Mesothelial cell of epicardium (in vitro differentiated cells): ENCODE results near the gene MTCH2. TPM values are rescaled to one million over a fixed set of nuclear protein-coding genes. Genes with fewer than 3 reads are reported as not detected.

Experiments used
- DNase-seq, 2 experiments: peaks; one replicate each; pipeline ENCODE4 v3.0.0; 2021; ENCODE audit warnings: low spot score in 2 of 2; ENCODE audit not compliant: unreplicated experiment in 2 of 2
- H3K27ac Mint-ChIP-seq: 2 replicates; pipeline ENCODE4 v1.8.0; 2021; ENCODE audit warnings: mixed read lengths
- H3K27me3 Mint-ChIP-seq: 2 replicates; pipeline ENCODE4 v1.8.0; 2021; ENCODE audit warnings: low read depth, mixed read lengths
- H3K36me3 Mint-ChIP-seq: 2 replicates; pipeline ENCODE4 v1.8.0; 2021; ENCODE audit warnings: mixed read lengths
- H3K4me1 Mint-ChIP-seq: 2 replicates; pipeline ENCODE4 v1.8.0; 2021; ENCODE audit warnings: mixed read lengths
- H3K4me3 Mint-ChIP-seq: 2 replicates; pipeline ENCODE4 v1.8.0; 2021; ENCODE audit warnings: mild to moderate bottlenecking, moderate library complexity, mixed read lengths
- H3K9me3 Mint-ChIP-seq: 2 replicates; pipeline ENCODE4 v1.8.0; 2021; ENCODE audit warnings: mixed read lengths
- total RNA-seq: library from RNA; stranded (reverse); gene quantifications from 3 replicates; pipeline ENCODE4 v1.2.1, GENCODE V29; 2021
- TF ChIP-seq, protein P1 (sequence below): fragments of 200-600 bp; sonication (generic); IDR thresholded peaks from one replicate; pipeline ENCODE4 v1.5.0; 2021; ENCODE audit warnings: antibody characterized with exemption; ENCODE audit not compliant: unreplicated experiment

The MTCH2 gene
- total RNA-seq, 1 donor from 2014 or later: 53.5 TPM

DNA sequence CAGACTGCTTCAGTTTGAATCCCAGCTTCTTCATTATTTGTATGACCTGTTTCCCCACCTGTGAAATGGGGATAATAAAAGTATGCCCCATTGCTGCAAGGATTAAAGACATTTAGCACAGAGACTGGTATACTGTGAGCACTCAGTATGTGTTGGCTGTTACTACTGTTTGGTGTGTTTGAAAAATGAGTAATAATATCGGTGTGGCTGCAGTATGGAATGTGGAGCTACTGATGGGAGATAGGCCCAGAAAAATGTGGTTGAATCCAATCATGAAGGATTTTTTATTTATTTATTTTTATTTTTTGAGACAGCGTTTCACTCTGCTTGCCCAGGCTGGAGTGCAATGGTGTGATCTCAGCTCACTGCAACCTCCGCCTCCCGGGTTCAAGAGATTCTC lies 39.1 kb downstream of the MTCH2 start:
- Mint-ChIP-seq H3K36me3 (peaks cover 5% of the 10 kb centered on the region), H3K4me1 (peaks cover 24% of the 10 kb centered on the region), H3K27me3 (no peaks in the 10 kb centered on the region), H3K27ac (no peak overlapping the region), H3K9me3 (no peaks in the 10 kb centered on the region), H3K4me3 (no peak overlapping the region)
- TF ChIP-seq, protein P1, sequence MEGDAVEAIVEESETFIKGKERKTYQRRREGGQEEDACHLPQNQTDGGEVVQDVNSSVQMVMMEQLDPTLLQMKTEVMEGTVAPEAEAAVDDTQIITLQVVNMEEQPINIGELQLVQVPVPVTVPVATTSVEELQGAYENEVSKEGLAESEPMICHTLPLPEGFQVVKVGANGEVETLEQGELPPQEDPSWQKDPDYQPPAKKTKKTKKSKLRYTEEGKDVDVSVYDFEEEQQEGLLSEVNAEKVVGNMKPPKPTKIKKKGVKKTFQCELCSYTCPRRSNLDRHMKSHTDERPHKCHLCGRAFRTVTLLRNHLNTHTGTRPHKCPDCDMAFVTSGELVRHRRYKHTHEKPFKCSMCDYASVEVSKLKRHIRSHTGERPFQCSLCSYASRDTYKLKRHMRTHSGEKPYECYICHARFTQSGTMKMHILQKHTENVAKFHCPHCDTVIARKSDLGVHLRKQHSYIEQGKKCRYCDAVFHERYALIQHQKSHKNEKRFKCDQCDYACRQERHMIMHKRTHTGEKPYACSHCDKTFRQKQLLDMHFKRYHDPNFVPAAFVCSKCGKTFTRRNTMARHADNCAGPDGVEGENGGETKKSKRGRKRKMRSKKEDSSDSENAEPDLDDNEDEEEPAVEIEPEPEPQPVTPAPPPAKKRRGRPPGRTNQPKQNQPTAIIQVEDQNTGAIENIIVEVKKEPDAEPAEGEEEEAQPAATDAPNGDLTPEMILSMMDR: no peak
- no peak for DNase-seq

DNA sequence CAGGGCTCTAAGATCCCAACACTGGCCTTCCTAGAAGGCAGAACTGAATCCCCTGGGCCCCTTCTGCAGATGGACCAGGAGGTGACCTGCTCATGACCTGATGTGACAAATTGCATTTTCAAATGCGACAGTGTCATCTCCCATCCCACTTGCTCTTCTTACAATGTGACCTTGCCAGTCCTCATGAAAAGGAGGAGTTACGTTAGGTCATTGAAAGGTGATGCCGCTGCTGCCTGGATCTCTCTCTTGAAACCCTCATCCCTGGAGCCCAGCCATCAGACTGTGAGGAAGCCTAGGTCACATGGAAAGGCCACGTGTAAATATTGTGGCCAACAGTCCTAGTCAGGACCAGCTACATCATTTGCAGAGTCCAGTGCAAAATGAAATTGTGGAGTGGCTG lies 42.5 kb downstream of the MTCH2 start:
- TF ChIP-seq, protein P1: no peak
- no peaks in the 10 kb centered on the region for H3K9me3 Mint-ChIP-seq
- H3K27ac Mint-ChIP-seq: no peak overlapping the region
- H3K36me3 Mint-ChIP-seq: no peaks in the 10 kb centered on the region
- H3K4me3 Mint-ChIP-seq: no peak overlapping the region
- no peak for DNase-seq
- peaks cover 10% of the 10 kb centered on the region for H3K4me1 Mint-ChIP-seq
- H3K27me3 Mint-ChIP-seq: peaks cover 12% of the 10 kb centered on the region

DNA sequence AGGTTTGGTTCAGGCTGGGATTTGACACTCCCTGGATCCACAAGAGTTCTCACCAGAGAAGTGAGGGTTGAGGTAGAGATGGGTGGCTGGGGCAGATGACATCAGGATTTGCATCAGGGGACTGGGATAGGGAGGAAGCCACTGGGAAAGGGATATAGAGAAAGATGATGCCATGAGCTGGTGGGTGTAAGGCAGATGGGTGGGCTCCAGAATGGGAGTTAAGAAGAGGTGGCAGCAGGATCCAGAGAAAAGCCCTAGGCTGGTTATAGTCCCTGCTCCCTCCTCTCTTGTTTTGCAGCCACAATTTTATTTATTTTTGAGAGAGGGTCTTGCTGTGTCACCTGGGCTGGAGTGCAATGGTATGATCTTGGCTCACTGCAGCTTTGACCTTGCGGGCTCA lies 46.4 kb downstream of the MTCH2 start:
- Mint-ChIP-seq H3K4me1 (peaks cover 22% of the 10 kb centered on the region), H3K27me3 (peaks cover 43% of the 10 kb centered on the region), H3K27ac (no peak overlapping the region), H3K36me3 (no peaks in the 10 kb centered on the region), H3K9me3 (no peaks in the 10 kb centered on the region), H3K4me3 (no peak overlapping the region)
- TF ChIP-seq, protein P1: no peak
- no peak for DNase-seq

DNA sequence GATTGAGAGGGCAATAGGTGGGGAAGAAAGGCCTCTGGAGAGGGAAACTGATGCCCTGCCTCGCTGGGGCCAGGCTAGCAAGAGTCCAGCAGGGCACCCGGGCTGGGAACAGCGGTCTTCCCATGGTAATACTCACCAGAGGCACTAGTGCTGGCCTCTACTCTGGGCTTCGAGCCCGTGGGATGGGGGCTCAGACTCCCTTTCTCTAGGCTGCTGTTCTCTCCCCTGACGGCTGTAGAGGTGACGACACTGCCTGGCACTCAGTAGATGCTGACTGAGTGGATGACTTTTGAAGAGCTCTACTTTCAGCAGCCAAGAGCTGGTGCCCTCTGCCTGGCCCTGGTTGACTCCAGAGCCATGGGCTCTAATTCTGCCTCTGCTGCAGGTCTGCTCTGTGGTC lies 47.3 kb downstream of the MTCH2 start:
- DNase-seq: no peak
- TF ChIP-seq, protein P1: no peak
- Mint-ChIP-seq H3K27ac (no peak overlapping the region), H3K4me1 (peaks cover 22% of the 10 kb centered on the region), H3K36me3 (no peaks in the 10 kb centered on the region), H3K9me3 (no peaks in the 10 kb centered on the region), H3K4me3 (peak overlapping the region; percentile 70), H3K27me3 (peaks cover 43% of the 10 kb centered on the region)

DNA sequence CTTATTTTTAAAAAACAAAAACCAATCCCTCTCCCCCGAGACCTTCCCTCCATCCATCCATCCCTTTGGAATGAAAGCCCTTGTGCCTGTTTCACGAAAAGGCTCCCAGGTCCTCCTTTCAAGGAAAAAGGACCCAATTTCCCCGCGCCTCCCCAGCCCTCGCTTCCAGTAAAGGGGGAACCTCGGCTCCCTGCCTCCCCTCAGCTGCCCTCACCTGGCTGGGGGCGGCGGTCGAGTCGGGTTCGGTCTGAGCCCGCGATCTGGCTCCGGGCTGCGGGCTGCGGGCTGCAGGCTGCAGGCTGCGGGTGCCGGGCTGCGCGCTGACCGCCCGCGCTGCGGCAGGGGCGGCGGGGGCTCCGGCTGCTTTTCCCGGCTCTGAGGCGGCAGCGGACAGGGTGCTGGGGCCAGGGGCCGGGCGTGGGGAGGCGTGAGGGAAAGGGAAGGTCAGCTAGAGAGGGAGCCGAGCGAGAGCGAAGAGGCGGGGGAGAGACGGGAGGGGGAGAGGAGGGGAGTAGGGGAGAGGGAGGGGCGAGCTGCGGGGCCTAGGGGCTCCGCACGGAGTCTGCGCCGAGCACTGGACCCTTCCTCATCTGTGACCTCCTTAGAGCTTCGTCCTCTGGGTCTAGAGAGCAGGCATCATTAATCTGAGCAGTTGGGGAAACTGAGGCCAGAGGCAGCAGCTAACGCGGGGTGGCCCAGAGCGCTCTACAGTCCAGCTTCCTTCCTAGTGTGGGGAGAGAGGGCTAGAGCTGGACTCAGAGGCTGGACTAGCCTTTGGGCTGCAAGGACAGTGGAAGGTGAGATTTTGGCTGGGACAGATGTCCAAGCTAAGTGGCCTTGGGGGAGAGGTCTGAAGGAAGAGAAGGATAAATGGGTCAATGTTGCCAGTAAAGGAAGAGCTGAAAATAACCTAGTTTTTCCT lies 48.2 kb downstream of the MTCH2 start, which contains the start of gene C1QTNF4:
TSS of gene C1QTNF4 (minus strand) at position 478 of the 922 bp plus-strand sequence. CDS start 3,601 bp downstream, outside the sequence.
- TF ChIP-seq, protein P1: no peak
- H3K9me3 Mint-ChIP-seq: no peaks in the 10 kb centered on the region
- no peaks in the 10 kb centered on the region for H3K36me3 Mint-ChIP-seq
- no peak within 1 kb of the TSS for H3K27ac Mint-ChIP-seq
- peak within 1 kb of the TSS; percentile 70 for H3K4me3 Mint-ChIP-seq
- peaks cover 16% of the 10 kb centered on the region for H3K4me1 Mint-ChIP-seq
- H3K27me3 Mint-ChIP-seq: peaks cover 43% of the 10 kb centered on the region
- DNase-seq: peak in 1 of 2 experiments; percentile 46
